Mucosa of descending colon (tissue), 3 donors: ENCODE data around the gene DMAC2. TPM values are rescaled to one million over a fixed set of nuclear protein-coding genes. Genes with fewer than 3 reads are reported as not detected.

ENCODE experiments used
- ATAC-seq: fragments of 200-7000 bp; cut with Tn5 transposase; one replicate; pipeline ENCODE4 v1.9.1; 2020; ENCODE audit warnings: mild to moderate bottlenecking, moderate library complexity
- DNase-seq, 3 donors: peaks; one replicate each; pipeline ENCODE4 v3.0.0-alpha.2; 2020
- H3K36me3 ChIP-seq: fragments of 200-600 bp; one replicate; pipeline ENCODE4 v1.8.0; 2021; ENCODE audit warnings: low read depth, mild to moderate bottlenecking
- H3K4me1 ChIP-seq: fragments of 200-600 bp; one replicate; pipeline ENCODE4 v1.8.0; 2021; ENCODE audit warnings: low read depth, mild to moderate bottlenecking
- H3K4me3 ChIP-seq: fragments of 200-600 bp; one replicate; pipeline ENCODE4 v1.8.0; 2021; ENCODE audit warnings: mild to moderate bottlenecking
- H3K9me3 ChIP-seq: fragments of 200-600 bp; one replicate; pipeline ENCODE4 v1.8.0; 2021; ENCODE audit warnings: mild to moderate bottlenecking
- CTCF ChIP-seq: fragments of 200-600 bp; IDR thresholded peaks from one replicate; pipeline ENCODE4 v1.8.0; 2022; ENCODE audit warnings: antibody characterized with exemption, mild to moderate bottlenecking
- intact Hi-C, 2 donors: fragments of 100-400 bp; cut with DNase I in 1 of 2; cut with micrococcal nuclease in 1 of 2; formaldehyde crosslinking; loops; one replicate each; pipeline versions ENCODE4 v1.11.0 to v1.11.1; 2022; cut with DNase I, micrococcal nuclease
- total RNA-seq, 3 donors: library from RNA; stranded (reverse); fragmentation: NEBNext Ultra II Directional in 2 of 3; extraction: Animal tissue kit (Norgen Biotek cat#: 25700) in 2 of 3; gene quantifications; one replicate each; pipeline versions ENCODE4 v1.2.1 to v1.2.4, GENCODE V29; 2021 to 2023
- donor health status: DM: no; HTN: no; CAD: no; lungs with moderate emphysema.
- donor health status: DM: no; HTN: no; CAD: no.
- donor health status: DM: no; HTN: yes; CAD: no.

Gene DMAC2
- total RNA-seq, 3 donors from 2014 or later = 38.9 to 61.0 (median 47.5) TPM

- peaks cover 4% of the 10 kb centered on the region for H3K4me1 ChIP-seq
- intact Hi-C loops = no loop called here
- H3K9me3 ChIP-seq = no peaks in the 10 kb centered on the region
- no peak for ATAC-seq
- TF ChIP-seq CTCF = no peak
- peaks cover 6% of the 10 kb centered on the region for H3K36me3 ChIP-seq
- H3K4me3 ChIP-seq = no peak overlapping the region
- DNase-seq = no peak
Measured at GRCh38 chr19:41415154-41415571, 24.5 kb downstream of the DMAC2 start.

GRCh38 chr19:41414461-41414860 is 25.3 kb downstream of the DMAC2 start:
- TF ChIP-seq CTCF = no peak
- Histone ChIP-seq H3K4me3 (no peak overlapping the region), H3K4me1 (peaks cover 4% of the 10 kb centered on the region), H3K9me3 (no peaks in the 10 kb centered on the region), H3K36me3 (peaks cover 6% of the 10 kb centered on the region)
- intact Hi-C loops = no loop called here
- ATAC-seq (no peak), DNase-seq (no peak)

GRCh38 chr19:41413947-41414346 is 25.8 kb downstream of the DMAC2 start:
- H3K9me3 ChIP-seq = no peaks in the 10 kb centered on the region
- H3K4me1 ChIP-seq = peaks cover 7% of the 10 kb centered on the region
- intact Hi-C loops = no loop called here
- H3K36me3 ChIP-seq = peaks cover 2% of the 10 kb centered on the region
- no peak for ATAC-seq
- no peak overlapping the region for H3K4me3 ChIP-seq
- no peak for TF ChIP-seq CTCF
- DNase-seq = no peak

- H3K9me3 ChIP-seq = no peaks in the 10 kb centered on the region
- H3K36me3 ChIP-seq = no peaks in the 10 kb centered on the region
- ATAC-seq (no peak), DNase-seq (no peak)
- intact Hi-C loops = no loop called here
- no peak for TF ChIP-seq CTCF
- no peak overlapping the region for H3K4me3 ChIP-seq
- H3K4me1 ChIP-seq = peaks cover 10% of the 10 kb centered on the region
Measured at GRCh38 chr19:41412953-41413352, 26.8 kb downstream of the DMAC2 start.

- DNase-seq (no peak), ATAC-seq (no peak)
- no peak for TF ChIP-seq CTCF
- Histone ChIP-seq H3K4me3 (no peak overlapping the region), H3K36me3 (no peaks in the 10 kb centered on the region), H3K4me1 (peaks cover 10% of the 10 kb centered on the region), H3K9me3 (no peaks in the 10 kb centered on the region)
- intact Hi-C loops = no loop called here
Measured at GRCh38 chr19:41411968-41412265, 27.8 kb downstream of the DMAC2 start.
